Activated CD8-positive, alpha-beta T cell treated with anti-CD3 and anti-CD28 coated beads for 36 hours (primary cell): ENCODE data around the gene UBE2J1. TPM values are rescaled to one million over a fixed set of nuclear protein-coding genes. Genes with fewer than 3 reads are reported as not detected.
A peak's percentile ranks its signal among the peaks of the same experiment; 100 is the strongest.
"Not testable (repeated sequence)": the region's sequence is repeated elsewhere in the genome, so short reads cannot be mapped to it uniquely, and the experiment has no call there.

ENCODE experiments used
- ATAC-seq: fragments of 200-7000 bp; cut with Tn5 transposase; one replicate; pipeline ENCODE4 v1.10.0; 2021; ENCODE audit warnings: mild to moderate bottlenecking, moderate library complexity
- CTCF ChIA-PET: fragments of 350-600 bp; sonication (Branson Sonifier 250); formaldehyde crosslinking; loops from one replicate; lab custom pipeline; 2021; ENCODE audit warnings: antibody characterized with exemption; lab: Charles Lee
- POLR2A ChIA-PET: fragments of 350-600 bp; sonication (Branson Sonifier 250); formaldehyde crosslinking; loops from one replicate; lab custom pipeline; 2021; ENCODE audit warnings: antibody characterized with exemption; lab: Charles Lee
- DNase-seq: peaks from one replicate; pipeline ENCODE4 v3.0.0-alpha.2; 2020
- H3K27ac Mint-ChIP-seq: one replicate; pipeline ENCODE4 v1.8.0; 2021; ENCODE audit warnings: mild to moderate bottlenecking, mixed read lengths
- H3K27me3 Mint-ChIP-seq: one replicate; pipeline ENCODE4 v1.8.0; 2021; ENCODE audit warnings: mixed read lengths
- H3K36me3 Mint-ChIP-seq: one replicate; pipeline ENCODE4 v1.8.0; 2021; ENCODE audit warnings: low read depth, mixed read lengths
- H3K4me1 Mint-ChIP-seq: one replicate; pipeline ENCODE4 v1.8.0; 2021; ENCODE audit warnings: low read depth, mixed read lengths
- H3K4me3 Mint-ChIP-seq: one replicate; pipeline ENCODE4 v1.8.0; 2021; ENCODE audit warnings: mild to moderate bottlenecking, moderate library complexity, mixed read lengths
- H3K9me3 Mint-ChIP-seq: one replicate; pipeline ENCODE4 v1.8.0; 2021; ENCODE audit warnings: mixed read lengths
- intact Hi-C: fragments of 100-400 bp; cut with micrococcal nuclease; formaldehyde crosslinking; loops from one replicate; pipeline ENCODE4 v1.10.0; 2022
- total RNA-seq, 2 experiments: library from RNA; stranded (reverse); gene quantifications; one replicate each; pipeline ENCODE4 v1.2.3, GENCODE V29; 2021
- TF ChIP-seq, protein P1 (sequence below): fragments of 200-600 bp; IDR thresholded peaks from one replicate; pipeline ENCODE4 v1.8.0; 2022; ENCODE audit warnings: antibody characterized with exemption, mild to moderate bottlenecking

UBE2J1 gene
- total RNA-seq, 2 experiments from 2014 or later = 23.2 to 24.6 TPM

DNA sequence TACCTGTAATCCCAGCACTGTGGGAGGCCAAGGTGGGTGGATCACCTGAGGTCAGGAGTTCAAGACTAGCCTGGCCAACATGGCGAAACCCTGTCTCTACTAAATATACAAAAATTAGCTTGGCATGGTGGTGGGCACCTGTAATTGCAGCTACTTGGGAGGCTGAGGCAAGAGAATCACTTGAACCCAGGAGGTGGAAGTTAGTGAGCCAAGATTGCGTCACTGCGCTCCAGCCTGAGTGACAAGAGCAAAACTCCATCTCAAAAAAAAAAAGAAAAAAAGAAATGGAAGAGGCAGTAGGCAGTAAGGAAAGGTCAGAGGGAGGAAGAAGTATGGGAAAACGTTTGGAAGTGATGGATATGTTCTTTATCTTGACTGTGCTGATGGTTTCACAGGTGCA, 45.4 kb upstream of the UBE2J1 start:
- H3K9me3 Mint-ChIP-seq, H3K36me3 Mint-ChIP-seq, ATAC-seq, DNase-seq, POLR2A ChIA-PET, intact Hi-C loops, H3K4me1 Mint-ChIP-seq, H3K27ac Mint-ChIP-seq, H3K4me3 Mint-ChIP-seq, H3K27me3 Mint-ChIP-seq: not testable (repeated sequence)
- CTCF ChIA-PET = interaction anchor here (1.0 kb wide), 1 partner anchor 33 kb away, joined by 3 read pairs; no protein-coding TSS in a partner anchor
- TF ChIP-seq, protein P1, sequence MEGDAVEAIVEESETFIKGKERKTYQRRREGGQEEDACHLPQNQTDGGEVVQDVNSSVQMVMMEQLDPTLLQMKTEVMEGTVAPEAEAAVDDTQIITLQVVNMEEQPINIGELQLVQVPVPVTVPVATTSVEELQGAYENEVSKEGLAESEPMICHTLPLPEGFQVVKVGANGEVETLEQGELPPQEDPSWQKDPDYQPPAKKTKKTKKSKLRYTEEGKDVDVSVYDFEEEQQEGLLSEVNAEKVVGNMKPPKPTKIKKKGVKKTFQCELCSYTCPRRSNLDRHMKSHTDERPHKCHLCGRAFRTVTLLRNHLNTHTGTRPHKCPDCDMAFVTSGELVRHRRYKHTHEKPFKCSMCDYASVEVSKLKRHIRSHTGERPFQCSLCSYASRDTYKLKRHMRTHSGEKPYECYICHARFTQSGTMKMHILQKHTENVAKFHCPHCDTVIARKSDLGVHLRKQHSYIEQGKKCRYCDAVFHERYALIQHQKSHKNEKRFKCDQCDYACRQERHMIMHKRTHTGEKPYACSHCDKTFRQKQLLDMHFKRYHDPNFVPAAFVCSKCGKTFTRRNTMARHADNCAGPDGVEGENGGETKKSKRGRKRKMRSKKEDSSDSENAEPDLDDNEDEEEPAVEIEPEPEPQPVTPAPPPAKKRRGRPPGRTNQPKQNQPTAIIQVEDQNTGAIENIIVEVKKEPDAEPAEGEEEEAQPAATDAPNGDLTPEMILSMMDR = peak; percentile 28

DNA sequence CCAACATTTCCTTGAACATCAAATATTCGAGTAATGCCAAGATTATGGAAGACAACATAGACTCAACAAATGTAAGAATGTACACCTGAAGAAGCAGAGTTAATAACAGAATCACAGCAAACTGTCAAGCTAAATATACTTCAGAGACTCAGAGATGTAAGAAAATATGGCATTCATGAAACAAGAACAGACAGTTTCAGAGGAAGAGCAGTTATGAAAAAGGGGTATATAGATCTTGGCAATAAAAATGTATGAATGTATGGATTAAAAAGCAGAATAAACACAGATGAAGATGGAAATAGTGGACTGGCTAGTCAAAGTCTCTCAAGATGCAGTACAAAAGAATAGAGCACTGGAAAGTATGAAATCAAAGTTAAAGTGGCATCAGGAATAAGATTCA, 41.1 kb upstream of the UBE2J1 start:
- Mint-ChIP-seq H3K9me3 (peaks cover 9% of the 10 kb centered on the region), H3K4me3 (no peak overlapping the region), H3K4me1 (no peaks in the 10 kb centered on the region), H3K27ac (no peak overlapping the region), H3K27me3 (no peaks in the 10 kb centered on the region), H3K36me3 (peaks cover 3% of the 10 kb centered on the region)
- ChIA-PET POLR2A (no interaction called here), CTCF (no interaction called here)
- TF ChIP-seq, protein P1 = no peak
- ATAC-seq (no peak), DNase-seq (no peak)
- intact Hi-C loops = no loop called here

DNA sequence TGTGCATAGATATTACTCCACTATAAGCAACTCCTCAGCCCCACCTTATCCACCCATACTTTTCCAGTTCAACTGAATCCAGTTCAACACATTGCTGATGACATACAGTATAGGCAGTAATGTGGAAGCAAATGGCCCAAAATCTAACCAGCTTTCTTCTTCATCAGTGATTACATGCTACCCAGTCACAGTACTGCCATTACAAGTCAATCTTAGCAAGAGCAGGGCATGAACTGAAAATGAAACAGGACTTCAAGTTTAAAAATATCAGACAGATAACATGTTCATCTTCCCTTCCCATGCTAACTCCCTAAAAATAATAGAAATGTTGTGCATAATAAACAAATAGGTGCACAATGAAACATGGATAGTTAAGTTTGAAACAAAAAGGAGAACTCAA, 40.3 kb upstream of the UBE2J1 start:
- TF ChIP-seq, protein P1 = no peak
- POLR2A ChIA-PET = no interaction called here
- Mint-ChIP-seq H3K4me3 (no peak overlapping the region), H3K27ac (no peak overlapping the region), H3K27me3 (no peaks in the 10 kb centered on the region), H3K4me1 (no peaks in the 10 kb centered on the region), H3K9me3 (peaks cover 9% of the 10 kb centered on the region), H3K36me3 (peaks cover 3% of the 10 kb centered on the region)
- CTCF ChIA-PET = interaction anchor here (1.6 kb wide), 1 partner anchor 21 kb away, joined by 8 read pairs; no protein-coding TSS in a partner anchor
- DNase-seq = no peak
- intact Hi-C loops = no loop called here
- ATAC-seq = no peak

DNA sequence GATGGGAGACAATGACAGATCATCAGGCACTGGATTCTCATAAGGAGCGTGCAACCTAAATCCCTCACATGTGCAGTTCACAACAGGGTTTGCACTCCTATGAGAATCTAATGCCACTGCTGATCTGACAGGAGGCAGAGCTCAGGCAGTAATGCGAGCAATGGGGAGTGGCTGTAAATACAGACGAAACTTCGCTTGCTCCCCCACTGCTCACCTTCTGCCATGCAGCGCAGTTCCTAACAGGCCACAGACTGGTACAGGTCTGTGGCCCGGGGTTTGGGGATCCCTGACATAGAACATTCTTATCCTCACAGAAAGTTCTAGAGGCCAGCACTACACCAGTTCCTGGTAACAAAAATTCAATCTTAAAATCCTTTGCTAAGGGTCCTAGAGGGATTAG, 36.3 kb upstream of the UBE2J1 start:
- DNase-seq (no peak), ATAC-seq (no peak)
- Mint-ChIP-seq H3K36me3 (peaks cover 4% of the 10 kb centered on the region), H3K4me3 (no peak overlapping the region), H3K27ac (no peak overlapping the region), H3K27me3 (no peaks in the 10 kb centered on the region), H3K9me3 (peaks cover 6% of the 10 kb centered on the region), H3K4me1 (peaks cover 3% of the 10 kb centered on the region)
- CTCF ChIA-PET = interaction anchor here (2.1 kb wide), 1 partner anchor 17 kb away, joined by 10 read pairs; no protein-coding TSS in a partner anchor
- intact Hi-C loops = no loop called here
- POLR2A ChIA-PET = no interaction called here
- TF ChIP-seq, protein P1 = no peak

DNA sequence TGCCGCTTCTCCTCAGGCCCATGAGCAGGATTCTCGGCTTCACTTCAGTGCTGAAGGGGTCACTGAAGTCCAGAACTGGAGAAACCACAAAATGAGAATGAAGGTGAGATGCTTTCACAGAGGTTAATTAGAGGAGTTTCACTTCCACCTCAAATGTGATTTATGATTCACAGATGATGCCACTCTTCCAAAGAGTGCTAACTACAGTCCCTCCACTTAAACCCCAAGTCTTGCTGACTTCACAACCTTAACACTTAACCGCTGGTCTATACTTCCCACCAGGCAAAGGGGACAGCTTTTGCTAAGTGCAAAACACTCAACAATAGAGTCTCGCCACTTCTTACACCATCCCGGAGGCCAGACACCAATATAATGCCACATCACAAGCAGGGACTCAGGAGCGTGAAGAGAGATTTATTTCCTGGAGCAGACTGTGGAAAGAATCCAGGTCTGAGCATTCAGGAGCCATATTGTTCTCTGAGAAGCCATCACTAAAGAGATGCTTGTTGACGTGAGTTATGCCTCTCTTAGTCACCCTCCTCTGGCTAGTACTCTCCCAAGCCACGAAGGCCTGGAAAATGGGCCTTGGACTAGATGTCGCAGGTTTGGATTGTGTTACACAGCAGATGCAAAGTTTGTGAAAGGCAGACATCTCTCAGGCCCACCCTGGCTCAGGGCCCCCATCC, 35.1 kb upstream of the UBE2J1 start:
- Mint-ChIP-seq H3K27ac (no peak overlapping the region), H3K36me3 (peaks cover 3% of the 10 kb centered on the region)

More for the DNA sequence above, 35.1 kb upstream of the UBE2J1 start:
- ChIA-PET POLR2A (interaction anchor here (0.6 kb wide), 1 partner anchor 9 kb away, joined by 3 read pairs; no protein-coding TSS in a partner anchor), CTCF (interaction anchor here (1.0 to 2.1 kb wide), 2 partner anchors 11 to 16 kb away, joined by 3 to 10 read pairs; no protein-coding TSS in a partner anchor)
- no peaks in the 10 kb centered on the region for H3K9me3 Mint-ChIP-seq
- no peak overlapping the region for H3K4me3 Mint-ChIP-seq
- intact Hi-C loops = no loop called here
- ATAC-seq (peak; percentile 42), DNase-seq (no peak)
- H3K27me3 Mint-ChIP-seq = no peaks in the 10 kb centered on the region
- H3K4me1 Mint-ChIP-seq = peaks cover 3% of the 10 kb centered on the region
- TF ChIP-seq, protein P1 = no peak
